ENCODE measurements around the gene NELFCD.

Gene NELFCD

DNA sequence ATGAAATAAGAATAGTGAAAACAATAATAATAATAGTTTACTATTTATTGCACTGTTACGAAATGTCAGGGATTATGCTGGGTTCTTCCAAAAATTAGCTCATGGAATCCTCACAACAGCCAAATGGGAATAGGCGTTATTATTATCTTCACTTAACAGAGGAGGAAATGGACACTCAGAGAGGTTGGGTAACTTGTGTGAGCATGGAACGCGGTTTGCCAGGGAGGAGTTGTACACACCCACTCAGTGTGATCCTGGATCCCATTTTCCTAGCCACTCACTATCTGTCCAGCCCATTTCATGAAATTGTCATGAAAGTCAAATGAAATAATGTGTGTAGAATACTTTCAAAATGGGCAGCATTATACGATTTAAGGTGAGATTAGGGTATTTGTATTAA is 4.6 kb downstream of the NELFCD start:
- TF ChIP-seq CTCF (conservative IDR thresholded peaks at IDR 0.05) = no peak
- H3K27ac ChIP-seq = no peak overlapping the region

DNA sequence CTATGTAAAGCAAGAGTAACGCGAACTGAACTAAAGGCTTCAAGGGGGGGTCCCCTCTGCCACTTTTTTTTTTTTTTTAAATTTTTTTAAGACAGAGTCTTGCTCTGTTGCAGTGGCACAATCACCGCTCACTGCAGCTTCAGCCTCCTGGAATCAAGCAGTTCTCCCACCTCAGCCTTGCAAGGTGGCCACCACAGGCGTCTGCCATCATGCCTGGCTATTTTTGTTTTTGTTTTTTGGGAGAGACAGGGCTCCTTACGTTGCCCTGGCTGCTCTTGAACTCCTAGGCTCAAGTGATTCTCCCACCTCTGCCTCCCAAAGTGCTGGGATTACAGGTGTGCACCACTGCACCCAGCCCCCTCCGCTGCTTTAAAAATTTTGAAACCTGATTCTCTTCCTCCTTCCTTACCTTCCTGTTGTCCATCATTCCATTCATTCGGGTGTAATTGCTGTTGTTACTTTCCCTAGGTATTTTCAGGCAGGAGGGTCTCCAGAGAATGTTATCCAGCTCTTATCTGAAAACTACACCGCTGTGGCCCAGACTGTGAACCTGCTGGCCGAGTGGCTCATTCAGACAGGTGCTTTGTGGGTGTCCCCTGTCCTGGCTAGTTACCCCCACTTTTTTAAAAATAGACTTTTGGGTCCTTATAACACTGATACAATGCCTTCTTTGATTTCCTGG is 5.4 kb downstream of the NELFCD start:
- no peak for TF ChIP-seq CTCF (conservative IDR thresholded peaks at IDR 0.05)
- H3K27ac ChIP-seq = no peak overlapping the region

- no peak overlapping the region for H3K27ac ChIP-seq
- TF ChIP-seq CTCF (conservative IDR thresholded peaks at IDR 0.05) = no peak
Observed at GRCh38 chr20:58986968-58987517, 6.0 kb downstream of the NELFCD start.

GRCh38 chr20:58987790-58988564 is 6.9 kb downstream of the NELFCD start:
- TF ChIP-seq CTCF (conservative IDR thresholded peaks at IDR 0.05) = no peak
- no peak overlapping the region for H3K27ac ChIP-seq

DNA sequence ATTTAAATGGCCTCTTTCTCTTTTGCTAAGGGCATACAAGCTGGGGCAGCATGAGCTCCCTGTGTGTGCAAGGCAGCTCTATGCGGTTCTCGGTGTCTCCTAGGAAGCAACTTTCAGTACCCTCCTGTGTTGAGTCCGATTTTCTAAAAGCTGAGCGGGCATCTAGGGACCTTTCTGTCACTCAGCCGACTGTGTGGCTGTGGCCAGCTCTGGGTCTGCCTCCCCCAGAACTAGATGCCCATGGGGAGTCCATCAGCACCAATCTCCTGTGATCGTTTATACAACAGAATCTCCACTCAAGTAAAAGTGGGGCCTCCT is 7.5 kb downstream of the NELFCD start:
- no peak overlapping the region for H3K27ac ChIP-seq
- TF ChIP-seq CTCF (conservative IDR thresholded peaks at IDR 0.05) = no peak

DNA sequence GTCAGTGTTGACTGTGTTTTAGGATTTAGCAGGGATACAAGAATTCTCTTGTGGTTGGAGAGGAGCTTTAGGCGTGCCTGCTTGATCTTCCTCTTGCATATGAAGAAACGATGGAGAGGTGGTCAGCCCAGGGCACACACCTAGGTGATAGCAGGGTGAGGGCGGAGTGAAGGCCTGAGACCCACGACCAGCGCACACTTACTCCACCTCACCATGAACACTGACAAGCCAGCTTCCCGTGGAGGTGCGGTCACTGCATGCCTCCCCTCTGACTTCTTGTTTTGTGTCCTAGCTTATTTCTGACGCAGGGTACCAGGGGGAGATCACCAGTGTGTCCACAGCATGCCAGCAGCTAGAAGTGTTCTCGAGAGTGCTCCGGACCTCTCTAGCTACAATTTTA is 8.1 kb downstream of the NELFCD start:
- no peak for TF ChIP-seq CTCF (conservative IDR thresholded peaks at IDR 0.05)
- no peak overlapping the region for H3K27ac ChIP-seq

GRCh38 chr20:58990651-58991445 is 9.8 kb downstream of the NELFCD start:
- no peak for TF ChIP-seq CTCF (conservative IDR thresholded peaks at IDR 0.05)
- H3K27ac ChIP-seq = no peak overlapping the region

Measured in VCaP (cell line).